NCI-H1436 treated with DMSO at 0.1 percent for 48 hours (cell line): ENCODE measurements around the gene GPC1.

Experiments used
- DNase-seq: peaks from one replicate; lab custom pipeline; 2025; lab: John Stamatoyannopoulos, UW

Gene GPC1

GRCh38 chr2:240457223-240458043 lies 22.0 kb downstream of the GPC1 start:
- DNase-seq: no peak

GRCh38 chr2:240458044-240458899 lies 22.8 kb downstream of the GPC1 start:
- no peak for DNase-seq

- no peak for DNase-seq
Observed at GRCh38 chr2:240458900-240459391, 23.5 kb downstream of the GPC1 start.

- DNase-seq: no peak
Observed at GRCh38 chr2:240459401-240460252, 24.2 kb downstream of the GPC1 start.

- no peak for DNase-seq
Observed at GRCh38 chr2:240460253-240460711, 24.8 kb downstream of the GPC1 start.

GRCh38 chr2:240460781-240461431 lies 25.4 kb downstream of the GPC1 start:
- DNase-seq: no peak

- no peak for DNase-seq
Observed at GRCh38 chr2:240461471-240462072, 26.1 kb downstream of the GPC1 start.

- DNase-seq: no peak
Observed at GRCh38 chr2:240462073-240462706, 26.7 kb downstream of the GPC1 start.

GRCh38 chr2:240462707-240463273 lies 27.3 kb downstream of the GPC1 start:
- DNase-seq: no peak

GRCh38 chr2:240463274-240463865 lies 27.9 kb downstream of the GPC1 start:
- no peak for DNase-seq

GRCh38 chr2:240463866-240464481 lies 28.5 kb downstream of the GPC1 start:
- DNase-seq: no peak

- no peak for DNase-seq
Observed at GRCh38 chr2:240464514-240465241, 29.2 kb downstream of the GPC1 start.

GRCh38 chr2:240465268-240465764 lies 29.9 kb downstream of the GPC1 start:
- DNase-seq: no peak

- DNase-seq: no peak
Observed at GRCh38 chr2:240465765-240466578, 30.5 kb downstream of the GPC1 start.

GRCh38 chr2:240466579-240467148 lies 31.2 kb downstream of the GPC1 start:
- DNase-seq: no peak

- no peak for DNase-seq
Observed at GRCh38 chr2:240467149-240467642, 31.7 kb downstream of the GPC1 start.
